HG03342 (cell line): ENCODE data around the gene FOXN1.
"Not testable (repeated sequence)": the region's sequence is repeated elsewhere in the genome, so short reads cannot be mapped to it uniquely, and the experiment has no call there.

Experiments used
- ATAC-seq: cut with Tn5 transposase; IDR thresholded peaks from one replicate; pipeline ENCODE4 v1.9.1; 2021; ENCODE audit warnings: mild to moderate bottlenecking, moderate library complexity; ENCODE audit not compliant: unreplicated experiment

FOXN1 gene

GRCh38 chr17:28522281-28522680, 16.1 kb downstream of the FOXN1 start:
- not testable (repeated sequence) for ATAC-seq

GRCh38 chr17:28523186-28523585, 17.0 kb downstream of the FOXN1 start:
- ATAC-seq = no peak

- no peak for ATAC-seq
These were observed 17.7 kb downstream of the FOXN1 start for GRCh38 chr17:28523876-28524275.

GRCh38 chr17:28524476-28525424, 18.6 kb downstream of the FOXN1 start:
- no peak for ATAC-seq

DNA sequence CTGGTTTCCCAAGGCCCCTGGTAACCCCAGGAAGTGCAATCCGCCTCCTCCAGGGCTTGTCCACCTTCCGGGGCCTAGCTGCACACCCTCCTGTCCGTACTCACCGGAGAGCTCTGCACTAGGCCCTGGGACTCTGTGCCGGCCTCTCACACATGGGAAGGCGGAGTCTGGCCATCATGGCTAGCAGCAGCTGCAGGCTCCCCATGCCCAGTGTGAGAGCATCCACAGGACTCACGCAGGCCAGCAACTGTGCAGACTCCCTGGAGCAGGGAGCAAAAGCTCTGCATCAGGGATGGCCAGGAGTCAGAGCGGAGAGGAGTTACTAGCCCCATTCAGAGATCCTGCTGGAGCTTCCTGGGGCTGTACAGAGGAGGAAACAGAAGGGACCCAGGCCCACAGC, 20.2 kb downstream of the FOXN1 start:
- no peak for ATAC-seq

DNA sequence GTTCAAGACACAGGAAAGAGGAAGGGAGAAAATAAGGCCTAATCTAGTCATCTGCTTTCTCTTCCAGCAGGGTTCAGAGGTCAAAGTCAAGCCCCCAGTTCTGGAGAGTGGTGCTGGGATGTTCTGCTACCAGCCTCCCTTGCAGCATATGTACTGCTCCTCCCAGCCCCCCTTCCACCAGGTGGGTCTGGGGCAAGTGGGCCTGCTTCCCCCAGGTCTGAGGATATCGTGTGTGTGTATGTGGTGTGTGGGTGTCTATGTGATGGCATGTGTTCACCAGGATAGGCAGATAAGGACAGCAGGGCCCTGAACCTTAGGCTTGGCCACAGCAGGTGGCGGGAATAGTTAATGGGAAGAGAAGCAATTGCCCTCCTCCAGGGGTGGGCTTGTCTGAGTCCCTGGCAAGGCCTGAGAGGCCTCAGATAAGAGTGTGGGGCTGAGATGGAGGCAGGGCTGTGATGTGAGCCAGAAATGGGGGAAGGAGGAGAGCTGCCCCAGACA, 21.1 kb downstream of the FOXN1 start:
- ATAC-seq = no peak

- no peak for ATAC-seq
These were observed 21.7 kb downstream of the FOXN1 start for GRCh38 chr17:28527859-28528258.

DNA sequence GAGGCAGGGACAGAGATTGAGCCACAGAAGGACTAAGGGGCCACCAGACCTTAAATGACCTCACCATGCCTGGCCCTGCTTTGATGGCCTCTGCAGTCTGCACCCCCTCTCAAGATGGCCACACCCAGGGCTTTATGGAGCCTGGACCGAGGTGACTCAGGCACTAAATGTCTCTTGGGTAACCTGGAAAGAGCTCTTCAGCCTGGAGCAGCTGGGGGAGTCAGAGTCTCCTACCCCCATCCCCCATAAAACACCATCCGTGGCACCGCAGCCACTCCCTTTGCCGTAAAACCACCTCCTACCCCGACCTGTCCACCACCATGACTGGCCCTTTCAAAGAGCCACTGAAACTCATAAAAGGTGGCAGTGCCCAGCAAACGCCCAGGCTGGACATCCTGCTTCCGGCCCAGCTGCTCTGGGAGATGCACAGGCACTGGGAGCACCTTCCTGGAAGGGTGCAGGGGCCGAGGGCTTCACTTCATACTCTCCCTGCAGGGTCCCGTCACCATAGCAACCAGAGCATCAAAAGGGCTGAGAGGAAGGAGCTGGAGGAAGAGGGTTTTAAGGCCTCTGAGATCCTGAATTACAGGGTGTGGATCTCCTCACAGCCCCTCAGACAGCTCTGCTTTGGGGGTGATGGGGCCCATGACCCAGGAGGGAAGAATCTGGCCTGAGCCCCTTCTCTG, 22.3 kb downstream of the FOXN1 start:
- ATAC-seq = no peak

GRCh38 chr17:28529013-28529400, 22.9 kb downstream of the FOXN1 start:
- ATAC-seq = no peak

GRCh38 chr17:28530250-28530649, 24.1 kb downstream of the FOXN1 start:
- no peak for ATAC-seq

DNA sequence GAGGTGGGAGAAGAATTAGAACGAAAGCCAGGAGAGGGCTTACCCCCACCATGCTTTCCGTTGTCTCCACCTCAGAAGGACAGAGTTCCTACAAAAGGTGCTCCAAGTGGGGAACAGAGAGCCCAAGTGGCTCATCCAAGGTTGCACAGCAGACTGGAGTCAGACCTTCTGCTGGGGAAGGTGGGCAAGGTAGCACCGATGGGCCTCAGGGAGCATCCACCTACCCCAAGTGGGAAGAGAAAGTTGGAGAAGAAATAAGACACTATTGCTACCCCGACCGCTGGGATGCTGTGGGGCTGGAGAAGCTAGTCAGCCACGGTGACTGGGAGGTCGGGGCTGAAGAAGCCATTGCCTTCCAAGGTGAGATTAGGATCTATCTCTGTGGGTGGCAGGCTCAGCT, 24.8 kb downstream of the FOXN1 start:
- ATAC-seq = no peak

- ATAC-seq = no peak
These were observed 26.2 kb downstream of the FOXN1 start for GRCh38 chr17:28532050-28532960.

- ATAC-seq = no peak
These were observed 27.1 kb downstream of the FOXN1 start for GRCh38 chr17:28533091-28533807.

DNA sequence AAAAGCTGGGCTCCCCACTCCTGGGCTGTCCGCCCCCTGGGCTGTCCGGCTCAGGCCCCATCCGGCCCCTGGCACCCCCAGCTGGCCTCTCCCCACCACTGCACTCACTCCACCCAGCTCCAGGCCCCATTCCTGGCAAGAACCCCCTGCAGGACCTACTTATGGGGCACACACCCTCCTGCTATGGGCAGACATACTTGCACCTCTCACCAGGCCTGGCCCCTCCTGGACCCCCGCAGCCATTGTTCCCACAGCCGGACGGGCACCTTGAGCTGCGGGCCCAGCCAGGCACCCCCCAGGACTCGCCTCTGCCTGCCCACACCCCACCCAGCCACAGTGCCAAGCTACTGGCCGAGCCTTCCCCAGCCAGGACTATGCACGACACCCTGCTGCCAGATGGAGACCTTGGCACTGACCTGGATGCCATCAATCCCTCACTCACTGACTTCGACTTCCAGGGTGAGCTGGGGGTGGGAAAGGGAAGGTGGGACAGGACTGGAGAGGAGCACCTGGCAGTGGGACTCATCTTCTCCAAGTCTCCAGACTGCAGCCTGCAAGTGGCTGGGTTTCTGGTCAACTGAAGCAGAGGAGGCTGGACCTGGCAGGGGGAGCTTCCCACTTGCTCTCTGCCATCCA, 28.7 kb downstream of the FOXN1 start:
- no peak for ATAC-seq

- ATAC-seq = no peak
These were observed 30.5 kb downstream of the FOXN1 start for GRCh38 chr17:28536532-28537218.

GRCh38 chr17:28537219-28537610, 31.1 kb downstream of the FOXN1 start:
- ATAC-seq = no peak

DNA sequence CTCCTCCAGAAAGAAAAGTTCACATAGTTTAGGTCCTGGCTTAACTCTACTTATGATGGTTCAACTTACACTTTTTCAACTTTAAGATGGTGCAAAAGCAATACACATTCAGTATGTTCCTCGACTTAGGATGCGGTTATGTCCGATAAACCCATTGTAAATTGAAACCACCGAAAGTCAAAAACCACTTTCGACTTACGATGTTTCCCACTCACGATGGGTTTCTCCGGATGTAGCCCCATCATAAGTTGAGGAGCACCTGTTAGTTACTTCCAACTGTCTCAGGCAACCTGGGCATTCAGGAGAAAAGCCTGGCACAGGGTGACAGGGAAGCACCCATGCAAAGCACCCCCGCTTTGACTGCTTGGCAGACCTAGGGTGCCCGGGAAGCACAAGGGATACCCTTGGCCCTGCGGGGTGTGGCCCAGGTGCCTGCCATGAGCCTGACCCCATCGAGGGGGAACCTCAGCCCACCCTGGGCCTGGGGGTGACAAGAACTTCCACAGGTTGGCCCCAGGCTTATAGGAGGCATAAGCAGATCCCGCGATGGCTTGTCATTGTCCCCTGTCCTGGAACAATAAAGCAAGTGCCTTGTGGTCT, 32.2 kb downstream of the FOXN1 start:
- no peak for ATAC-seq

- no peak for ATAC-seq
These were observed 34.1 kb downstream of the FOXN1 start for GRCh38 chr17:28540231-28540630.

DNA sequence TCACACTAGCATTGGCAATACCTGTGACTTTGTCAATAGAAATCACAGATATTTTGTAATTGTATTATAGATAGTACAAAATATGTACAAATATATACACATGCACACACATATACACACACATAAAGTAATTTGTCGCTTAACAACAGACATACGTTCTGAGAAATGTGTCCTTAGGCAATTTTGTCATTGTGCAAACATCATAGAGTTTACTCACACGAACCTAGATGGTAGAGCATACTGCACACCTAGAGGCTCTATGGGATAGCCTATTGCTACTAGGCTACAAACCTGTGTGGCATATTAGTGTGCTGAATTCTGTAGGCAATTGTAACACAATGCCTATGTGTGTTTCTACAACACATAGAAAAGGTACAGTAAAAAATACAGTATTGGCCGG, 35.3 kb downstream of the FOXN1 start:
- no peak for ATAC-seq
